Fibroblast of lung (primary cell): ENCODE measurements around the gene VWA7.

Source experiments
- EZH2 ChIP-seq: IDR thresholded peaks from 2 replicates; pipeline ENCODE4 v1.5.1; 2012; ENCODE audit warnings: low read length, control low read depth, mild to moderate bottlenecking; ENCODE audit errors: missing control alignments
- TF ChIP-seq, protein P1 (sequence below), 2 donors: IDR thresholded peaks in 1 of 2; conservative IDR thresholded peaks in 1 of 2; 1 replicate in 1 of 2; 2 replicates in 1 of 2; pipeline ENCODE4 v1.5.1; 2011 to 2012; ENCODE audit warnings: low read length in 2 of 2, control low read depth in 1 of 2, inconsistent platforms in 1 of 2, low read depth in 1 of 2, mild to moderate bottlenecking in 1 of 2

GRCh38 chr6:31732029-31732428, 45.1 kb downstream of the VWA7 start:
- TF ChIP-seq, protein P1, sequence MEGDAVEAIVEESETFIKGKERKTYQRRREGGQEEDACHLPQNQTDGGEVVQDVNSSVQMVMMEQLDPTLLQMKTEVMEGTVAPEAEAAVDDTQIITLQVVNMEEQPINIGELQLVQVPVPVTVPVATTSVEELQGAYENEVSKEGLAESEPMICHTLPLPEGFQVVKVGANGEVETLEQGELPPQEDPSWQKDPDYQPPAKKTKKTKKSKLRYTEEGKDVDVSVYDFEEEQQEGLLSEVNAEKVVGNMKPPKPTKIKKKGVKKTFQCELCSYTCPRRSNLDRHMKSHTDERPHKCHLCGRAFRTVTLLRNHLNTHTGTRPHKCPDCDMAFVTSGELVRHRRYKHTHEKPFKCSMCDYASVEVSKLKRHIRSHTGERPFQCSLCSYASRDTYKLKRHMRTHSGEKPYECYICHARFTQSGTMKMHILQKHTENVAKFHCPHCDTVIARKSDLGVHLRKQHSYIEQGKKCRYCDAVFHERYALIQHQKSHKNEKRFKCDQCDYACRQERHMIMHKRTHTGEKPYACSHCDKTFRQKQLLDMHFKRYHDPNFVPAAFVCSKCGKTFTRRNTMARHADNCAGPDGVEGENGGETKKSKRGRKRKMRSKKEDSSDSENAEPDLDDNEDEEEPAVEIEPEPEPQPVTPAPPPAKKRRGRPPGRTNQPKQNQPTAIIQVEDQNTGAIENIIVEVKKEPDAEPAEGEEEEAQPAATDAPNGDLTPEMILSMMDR (conservative IDR thresholded peaks at IDR 0.05 in 1 of 2, IDR thresholded peaks at IDR 0.05 in 1 of 2; ENCODE audit: low read depth in 1 of 2, low read length in 2 of 2): no peak
- no peak for TF ChIP-seq EZH2
